COLO668 (cell line): ENCODE measurements around the gene GRID1.
"Not testable (repeated sequence)": the region's sequence is repeated elsewhere in the genome, so short reads cannot be mapped to it uniquely, and the experiment has no call there.

Source experiments
- DNase-seq: peaks from one replicate; lab custom pipeline; 2025; ENCODE audit not compliant: unreplicated experiment; lab: John Stamatoyannopoulos, UW

GRID1 gene

GRCh38 chr10:86254526-86255174, 111.9 kb downstream of the GRID1 start:
- peak; percentile 34 for DNase-seq

- DNase-seq: no peak
Observed at GRCh38 chr10:86254081-86254480, 112.5 kb downstream of the GRID1 start.

GRCh38 chr10:86253091-86254072, 113.2 kb downstream of the GRID1 start:
- DNase-seq: no peak

GRCh38 chr10:86252556-86252955, 114.0 kb downstream of the GRID1 start:
- no peak for DNase-seq

- DNase-seq: no peak
Observed at GRCh38 chr10:86252079-86252478, 114.5 kb downstream of the GRID1 start.

- DNase-seq: no peak
Observed at GRCh38 chr10:86251426-86251825, 115.2 kb downstream of the GRID1 start.

- DNase-seq: no peak
Observed at GRCh38 chr10:86250399-86250798, 116.2 kb downstream of the GRID1 start.

- no peak for DNase-seq
Observed at GRCh38 chr10:86249794-86250193, 116.8 kb downstream of the GRID1 start.

- no peak for DNase-seq
Observed at GRCh38 chr10:86248062-86248461, 118.5 kb downstream of the GRID1 start.

GRCh38 chr10:86247588-86247987, 119.0 kb downstream of the GRID1 start:
- no peak for DNase-seq

- DNase-seq: no peak
Observed at GRCh38 chr10:86247073-86247472, 119.5 kb downstream of the GRID1 start.

GRCh38 chr10:86246279-86246940, 120.2 kb downstream of the GRID1 start:
- no peak for DNase-seq

- DNase-seq: no peak
Observed at GRCh38 chr10:86245015-86245394, 121.6 kb downstream of the GRID1 start.

GRCh38 chr10:86244297-86245014, 122.1 kb downstream of the GRID1 start:
- no peak for DNase-seq

GRCh38 chr10:86243651-86244155, 122.9 kb downstream of the GRID1 start:
- DNase-seq: no peak

GRCh38 chr10:86242761-86243160, 123.8 kb downstream of the GRID1 start:
- DNase-seq: no peak

- DNase-seq: not testable (repeated sequence)
Observed at GRCh38 chr10:86238089-86238488, 128.5 kb downstream of the GRID1 start.

- DNase-seq: no peak
Observed at GRCh38 chr10:86234541-86235270, 131.9 kb downstream of the GRID1 start.

GRCh38 chr10:86234107-86234506, 132.5 kb downstream of the GRID1 start:
- no peak for DNase-seq

- DNase-seq: no peak
Observed at GRCh38 chr10:86233131-86233530, 133.5 kb downstream of the GRID1 start.
